SK-N-SH treated with all-trans-retinoic acid at 6 μM for 48 hours (cell line): ENCODE measurements around the gene CDC20B.
"Not testable (repeated sequence)": the region's sequence is repeated elsewhere in the genome, so short reads cannot be mapped to it uniquely, and the experiment has no call there.

Experiments
- TOX ChIP-seq: fragments of 250-450 bp; sonication (Bioruptor Pico); IDR thresholded peaks from 2 replicates; pipeline ENCODE4 v1.8.0; 2021; ENCODE audit warnings: mild to moderate bottlenecking, moderate library complexity, borderline replicate concordance
- ZFP3 ChIP-seq: fragments of 250-450 bp; sonication (Bioruptor Pico); IDR thresholded peaks from 2 replicates; pipeline ENCODE4 v1.5.0; 2020; ENCODE audit warnings: mild to moderate bottlenecking, moderate library complexity
- ZFP30 ChIP-seq: fragments of 450-650 bp; formaldehyde crosslinking; IDR thresholded peaks from 2 replicates; pipeline ENCODE4 v1.5.0; 2022; ENCODE audit warnings: mild to moderate bottlenecking, moderate library complexity
- TF ChIP-seq, protein P1 (sequence below): fragments of 250-450 bp; sonication (Bioruptor Pico); IDR thresholded peaks from 2 replicates; pipeline ENCODE4 v1.8.0; 2021; ENCODE audit warnings: low read depth, mild to moderate bottlenecking, moderate library complexity, borderline replicate concordance
- TF ChIP-seq, protein P2 (sequence below): fragments of 250-450 bp; sonication (Bioruptor Pico); IDR thresholded peaks from 2 replicates; pipeline ENCODE4 v1.5.1; 2020; ENCODE audit warnings: low read depth, mild to moderate bottlenecking, moderate library complexity

DNA sequence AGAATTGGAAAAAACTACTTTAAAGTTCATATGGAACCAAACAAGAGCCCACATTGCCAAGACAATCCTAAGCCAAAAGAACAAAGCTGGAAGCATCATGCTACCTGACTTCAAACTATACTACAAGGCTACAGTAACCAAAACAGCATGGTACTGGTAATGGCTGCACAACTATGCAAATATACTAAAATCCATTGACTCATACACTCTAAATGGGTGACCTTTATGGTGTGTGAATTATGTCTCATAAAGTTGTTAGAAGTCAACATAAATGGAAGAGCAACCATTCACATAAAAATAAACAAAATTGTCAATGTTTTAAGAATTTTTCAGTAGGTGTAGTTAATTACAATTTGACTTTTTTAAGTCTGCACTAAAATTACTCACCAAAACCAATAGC lies 71.8 kb downstream of the CDC20B start:
- TF ChIP-seq ZFP3 (CRISPR knock-in tag); ZFP30; TOX (CRISPR knock-in tag): not testable (repeated sequence)
- TF ChIP-seq, protein P1, sequence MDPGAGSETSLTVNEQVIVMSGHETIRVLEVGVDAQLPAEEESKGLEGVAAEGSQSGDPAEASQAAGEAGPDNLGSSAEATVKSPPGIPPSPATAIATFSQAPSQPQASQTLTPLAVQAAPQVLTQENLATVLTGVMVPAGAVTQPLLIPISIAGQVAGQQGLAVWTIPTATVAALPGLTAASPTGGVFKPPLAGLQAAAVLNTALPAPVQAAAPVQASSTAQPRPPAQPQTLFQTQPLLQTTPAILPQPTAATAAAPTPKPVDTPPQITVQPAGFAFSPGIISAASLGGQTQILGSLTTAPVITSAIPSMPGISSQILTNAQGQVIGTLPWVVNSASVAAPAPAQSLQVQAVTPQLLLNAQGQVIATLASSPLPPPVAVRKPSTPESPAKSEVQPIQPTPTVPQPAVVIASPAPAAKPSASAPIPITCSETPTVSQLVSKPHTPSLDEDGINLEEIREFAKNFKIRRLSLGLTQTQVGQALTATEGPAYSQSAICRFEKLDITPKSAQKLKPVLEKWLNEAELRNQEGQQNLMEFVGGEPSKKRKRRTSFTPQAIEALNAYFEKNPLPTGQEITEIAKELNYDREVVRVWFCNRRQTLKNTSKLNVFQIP (CRISPR knock-in tag), result not testable (repeated sequence)
- TF ChIP-seq, protein P2, sequence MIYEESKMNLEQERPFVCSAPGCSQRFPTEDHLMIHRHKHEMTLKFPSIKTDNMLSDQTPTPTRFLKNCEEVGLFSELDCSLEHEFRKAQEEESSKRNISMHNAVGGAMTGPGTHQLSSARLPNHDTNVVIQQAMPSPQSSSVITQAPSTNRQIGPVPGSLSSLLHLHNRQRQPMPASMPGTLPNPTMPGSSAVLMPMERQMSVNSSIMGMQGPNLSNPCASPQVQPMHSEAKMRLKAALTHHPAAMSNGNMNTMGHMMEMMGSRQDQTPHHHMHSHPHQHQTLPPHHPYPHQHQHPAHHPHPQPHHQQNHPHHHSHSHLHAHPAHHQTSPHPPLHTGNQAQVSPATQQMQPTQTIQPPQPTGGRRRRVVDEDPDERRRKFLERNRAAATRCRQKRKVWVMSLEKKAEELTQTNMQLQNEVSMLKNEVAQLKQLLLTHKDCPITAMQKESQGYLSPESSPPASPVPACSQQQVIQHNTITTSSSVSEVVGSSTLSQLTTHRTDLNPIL (CRISPR knock-in tag), result not testable (repeated sequence)
